Fibroblast of lung (primary cell): Measurements from ENCODE around the gene ADAP1.

Experiments used
- EZH2 ChIP-seq: IDR thresholded peaks from 2 replicates; pipeline ENCODE4 v1.5.1; 2012; ENCODE audit warnings: low read length, control low read depth, mild to moderate bottlenecking; ENCODE audit errors: missing control alignments
- TF ChIP-seq, protein P1 (sequence below), 2 donors: IDR thresholded peaks in 1 of 2; conservative IDR thresholded peaks in 1 of 2; 1 replicate in 1 of 2; 2 replicates in 1 of 2; pipeline ENCODE4 v1.5.1; 2011 to 2012; ENCODE audit warnings: low read length in 2 of 2, control low read depth in 1 of 2, inconsistent platforms in 1 of 2, low read depth in 1 of 2, mild to moderate bottlenecking in 1 of 2

DNA sequence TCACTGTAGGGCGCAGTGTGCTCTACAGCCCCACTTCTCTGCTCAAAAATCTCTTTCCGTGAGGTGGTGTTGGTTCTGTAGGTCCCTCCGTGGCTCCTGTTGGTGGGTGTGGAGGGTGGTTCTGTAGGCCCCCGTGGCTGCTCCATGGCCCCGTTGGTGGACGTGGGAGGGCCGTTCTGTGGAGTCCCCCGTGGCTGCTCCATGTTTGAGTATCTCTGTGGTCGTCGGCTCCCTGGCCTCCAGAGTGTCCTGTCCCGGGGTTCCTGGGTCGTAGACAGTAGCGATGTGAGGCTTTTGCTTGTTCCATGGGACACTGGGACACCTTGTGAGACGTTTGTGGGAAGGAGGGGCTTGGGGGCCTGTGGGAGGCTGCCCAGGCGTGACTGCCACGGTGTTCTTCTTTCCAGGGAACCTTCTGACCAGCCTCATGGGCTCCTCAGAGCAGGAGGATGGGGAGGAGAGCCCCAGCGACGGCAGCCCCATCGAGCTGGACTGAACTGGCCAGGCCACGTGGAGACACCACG, 59.5 kb downstream of the ADAP1 start:
- TF ChIP-seq, protein P1, sequence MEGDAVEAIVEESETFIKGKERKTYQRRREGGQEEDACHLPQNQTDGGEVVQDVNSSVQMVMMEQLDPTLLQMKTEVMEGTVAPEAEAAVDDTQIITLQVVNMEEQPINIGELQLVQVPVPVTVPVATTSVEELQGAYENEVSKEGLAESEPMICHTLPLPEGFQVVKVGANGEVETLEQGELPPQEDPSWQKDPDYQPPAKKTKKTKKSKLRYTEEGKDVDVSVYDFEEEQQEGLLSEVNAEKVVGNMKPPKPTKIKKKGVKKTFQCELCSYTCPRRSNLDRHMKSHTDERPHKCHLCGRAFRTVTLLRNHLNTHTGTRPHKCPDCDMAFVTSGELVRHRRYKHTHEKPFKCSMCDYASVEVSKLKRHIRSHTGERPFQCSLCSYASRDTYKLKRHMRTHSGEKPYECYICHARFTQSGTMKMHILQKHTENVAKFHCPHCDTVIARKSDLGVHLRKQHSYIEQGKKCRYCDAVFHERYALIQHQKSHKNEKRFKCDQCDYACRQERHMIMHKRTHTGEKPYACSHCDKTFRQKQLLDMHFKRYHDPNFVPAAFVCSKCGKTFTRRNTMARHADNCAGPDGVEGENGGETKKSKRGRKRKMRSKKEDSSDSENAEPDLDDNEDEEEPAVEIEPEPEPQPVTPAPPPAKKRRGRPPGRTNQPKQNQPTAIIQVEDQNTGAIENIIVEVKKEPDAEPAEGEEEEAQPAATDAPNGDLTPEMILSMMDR (conservative IDR thresholded peaks at IDR 0.05 in 1 of 2, IDR thresholded peaks at IDR 0.05 in 1 of 2; ENCODE audit: low read depth in 1 of 2, low read length in 2 of 2): no peak
- no peak for TF ChIP-seq EZH2
